GM12801 (cell line): ENCODE measurements around the gene STARD7.

Source experiments
- CTCF ChIP-seq: IDR thresholded peaks from one replicate; pipeline ENCODE4 v1.5.1; 2011; ENCODE audit warnings: control low read depth; ENCODE audit not compliant: insufficient read length; ENCODE audit errors: extremely low read depth

The STARD7 gene

GRCh38 chr2:96202152-96202854 is 6.3 kb downstream of the STARD7 start:
- TF ChIP-seq CTCF = no peak

- no peak for TF ChIP-seq CTCF
Measured at GRCh38 chr2:96201338-96201737, 7.3 kb downstream of the STARD7 start.

- no peak for TF ChIP-seq CTCF
Measured at GRCh38 chr2:96198921-96199320, 9.7 kb downstream of the STARD7 start.

GRCh38 chr2:96197546-96198255 is 10.9 kb downstream of the STARD7 start:
- no peak for TF ChIP-seq CTCF

GRCh38 chr2:96195410-96196066 is 13.1 kb downstream of the STARD7 start:
- TF ChIP-seq CTCF = no peak

- no peak for TF ChIP-seq CTCF
Measured at GRCh38 chr2:96191937-96192670, 16.5 kb downstream of the STARD7 start.
